Stomach smooth muscle (tissue), 2 donors: ENCODE data around the gene TCF12.

Source experiments
- H3K27ac ChIP-seq: one replicate; pipeline ENCODE4 v1.7.0; 2013; ENCODE audit warnings: mild to moderate bottlenecking, low read length, inconsistent platforms
- H3K27me3 ChIP-seq, 2 donors: one replicate each; pipeline ENCODE4 v1.7.0; 2013; ENCODE audit warnings: low read length in 2 of 2; ENCODE audit not compliant: insufficient read depth in 2 of 2, control insufficient read depth in 1 of 2
- H3K36me3 ChIP-seq, 2 donors: one replicate each; pipeline ENCODE4 v1.7.0; 2013; ENCODE audit warnings: low read length in 2 of 2; ENCODE audit not compliant: control insufficient read depth in 2 of 2, insufficient read depth in 2 of 2
- H3K4me1 ChIP-seq: one replicate; pipeline ENCODE4 v1.7.0; 2013; ENCODE audit warnings: low read length; ENCODE audit not compliant: control insufficient read depth, insufficient read depth
- H3K4me3 ChIP-seq, 2 donors: one replicate each; pipeline ENCODE4 v1.7.0; 2013; ENCODE audit warnings: low read length in 2 of 2
- H3K9ac ChIP-seq, 2 donors: one replicate each; pipeline ENCODE4 v1.7.0; 2013; ENCODE audit warnings: low read length in 2 of 2, mild to moderate bottlenecking in 1 of 2
- H3K9me3 ChIP-seq, 2 donors: one replicate each; pipeline ENCODE4 v1.7.0; 2013; ENCODE audit warnings: low read length in 2 of 2; ENCODE audit not compliant: control insufficient read depth in 2 of 2
- donor health status: healthy.
- donor health status: Pancreatic carcinoma.

Gene TCF12

DNA sequence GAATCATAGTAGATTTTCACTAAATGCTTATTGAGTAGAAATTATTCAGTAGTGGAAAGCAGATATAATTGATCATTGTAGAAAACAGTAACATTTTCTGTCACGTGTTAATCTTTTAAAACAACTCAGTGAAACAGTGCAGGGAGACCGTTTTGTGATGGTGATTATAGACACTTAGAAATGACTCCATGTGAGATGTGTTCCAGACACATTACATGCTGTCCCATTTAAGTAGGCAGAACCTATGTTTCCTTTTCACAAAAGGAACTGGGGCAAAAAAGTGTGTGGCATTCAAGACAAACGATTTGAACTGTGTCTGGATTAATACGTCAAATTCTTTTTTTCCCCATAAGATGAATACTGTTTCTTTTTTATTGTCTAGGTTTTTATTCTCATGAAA lies 126.5 kb downstream of the TCF12 start:
- Histone ChIP-seq H3K4me1 (no peaks in the 10 kb centered on the region), H3K9me3 (no peaks in the 10 kb centered on the region), H3K36me3 (no peaks in the 10 kb centered on the region), H3K27me3 (no peaks in the 10 kb centered on the region), H3K27ac (no peak overlapping the region), H3K4me3 (no peak overlapping the region), H3K9ac (no peak overlapping the region)

DNA sequence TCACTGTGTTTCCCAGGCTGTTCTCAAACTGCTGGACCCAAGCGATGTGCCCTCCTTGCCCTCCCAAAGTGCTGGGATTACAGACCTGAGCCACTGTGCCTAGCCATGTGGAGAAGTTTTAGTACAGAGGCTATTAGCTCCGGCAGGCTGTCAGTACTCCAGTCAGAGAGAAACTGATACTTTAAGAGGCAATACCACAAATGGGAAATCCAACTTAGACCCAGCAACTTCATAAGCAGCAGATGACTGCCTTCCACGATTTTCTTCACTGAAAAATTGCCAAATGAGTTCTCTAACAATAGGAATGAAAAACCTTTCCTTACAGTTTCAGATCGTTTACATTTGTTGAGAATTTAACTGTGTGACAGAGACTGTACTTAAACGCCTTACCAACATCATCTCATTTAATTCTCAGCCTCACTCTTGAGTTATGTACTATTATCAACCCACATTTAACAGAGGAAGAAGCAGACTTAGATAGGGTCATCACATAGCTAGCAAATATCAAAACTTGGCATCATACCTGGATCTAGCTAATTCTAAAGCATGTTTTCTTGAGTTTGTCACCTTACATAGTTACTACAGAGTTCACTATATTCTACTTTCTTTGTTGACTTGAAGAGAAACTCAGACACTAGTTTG lies 127.4 kb downstream of the TCF12 start:
- Histone ChIP-seq H3K9ac (no peak overlapping the region), H3K4me3 (no peak overlapping the region), H3K9me3 (no peaks in the 10 kb centered on the region), H3K27ac (no peak overlapping the region), H3K27me3 (no peaks in the 10 kb centered on the region), H3K4me1 (no peaks in the 10 kb centered on the region), H3K36me3 (no peaks in the 10 kb centered on the region)

DNA sequence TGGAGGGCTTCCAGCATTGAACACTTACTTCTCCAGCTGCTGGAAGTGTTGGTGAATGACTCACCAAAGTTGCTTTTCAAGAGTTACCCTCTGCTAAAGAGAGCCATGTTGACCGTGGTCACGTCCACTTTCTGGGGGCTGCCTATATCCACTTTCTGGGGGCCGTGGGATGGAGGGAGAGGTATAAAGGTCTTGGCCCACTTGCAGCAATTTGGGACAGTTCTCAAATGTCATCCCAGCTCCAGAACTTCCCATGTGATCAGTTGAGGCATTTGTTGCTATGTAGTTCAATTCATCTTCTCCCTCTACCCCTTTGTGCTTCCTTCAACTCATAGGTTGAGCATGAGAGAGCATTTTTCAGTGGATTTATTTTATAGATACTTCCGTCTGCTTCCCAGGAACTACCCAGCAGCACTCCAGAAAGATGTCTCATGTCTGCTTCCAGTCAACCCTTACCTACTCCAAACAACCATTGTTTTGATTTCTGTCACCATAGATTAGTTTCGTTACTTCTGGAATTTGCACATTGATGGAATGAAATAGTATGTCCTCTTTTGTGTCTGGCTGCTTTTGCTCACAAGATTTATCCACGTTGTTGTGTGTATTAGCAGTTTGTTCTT lies 130.6 kb downstream of the TCF12 start:
- Histone ChIP-seq H3K27ac (no peak overlapping the region), H3K27me3 (no peaks in the 10 kb centered on the region), H3K36me3 (no peaks in the 10 kb centered on the region), H3K4me3 (no peak overlapping the region), H3K9ac (no peak overlapping the region), H3K4me1 (no peaks in the 10 kb centered on the region), H3K9me3 (no peaks in the 10 kb centered on the region)

DNA sequence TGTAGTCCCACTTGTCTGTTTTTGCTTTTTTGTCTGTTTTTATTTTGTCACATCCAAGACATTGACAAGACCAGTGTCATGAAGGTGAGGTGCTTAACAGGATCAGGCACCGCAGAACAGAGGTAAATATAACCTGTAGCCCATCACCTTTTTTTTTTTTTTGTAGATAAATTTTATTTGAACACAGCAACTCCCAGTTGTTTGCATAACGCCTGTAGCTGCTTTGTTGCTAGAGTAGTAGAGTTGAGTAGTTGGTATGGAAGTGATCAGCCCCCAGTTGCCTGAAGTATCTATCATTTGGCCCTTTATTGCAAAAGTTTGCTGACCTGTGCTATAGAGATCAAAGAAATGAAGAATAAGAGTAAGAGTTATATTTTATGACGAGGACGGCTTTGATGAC lies 135.0 kb downstream of the TCF12 start:
- no peaks in the 10 kb centered on the region for H3K27me3 ChIP-seq
- no peaks in the 10 kb centered on the region for H3K4me1 ChIP-seq
- no peak overlapping the region for H3K9ac ChIP-seq
- no peaks in the 10 kb centered on the region for H3K9me3 ChIP-seq
- H3K27ac ChIP-seq, result no peak overlapping the region
- no peak overlapping the region for H3K4me3 ChIP-seq
- no peaks in the 10 kb centered on the region for H3K36me3 ChIP-seq

DNA sequence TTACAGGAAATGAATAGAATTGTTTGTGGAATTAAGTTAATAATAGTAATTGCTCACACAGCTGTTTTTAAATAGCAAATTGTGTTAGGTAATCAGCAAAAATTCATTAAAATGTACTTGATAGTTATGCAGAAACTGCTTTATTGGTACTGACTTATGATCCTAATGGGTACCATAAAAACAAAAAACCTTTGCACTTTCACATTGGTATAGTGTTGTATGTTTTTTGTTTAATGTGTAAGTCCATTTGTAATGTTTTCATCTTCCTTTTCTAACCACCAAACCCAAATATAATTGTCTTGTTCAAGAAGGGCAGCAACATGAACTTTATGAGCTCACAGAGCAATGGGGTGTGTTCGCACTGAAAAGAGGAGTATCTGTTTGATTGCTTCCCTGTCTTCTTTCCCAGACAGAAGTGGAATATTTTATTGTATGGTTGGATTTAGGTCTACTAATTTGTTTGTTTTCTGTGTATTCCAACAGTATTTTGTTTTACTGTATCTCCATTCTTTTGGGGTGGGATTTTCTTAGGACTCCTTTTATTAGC lies 135.8 kb downstream of the TCF12 start:
- Histone ChIP-seq H3K36me3 (no peaks in the 10 kb centered on the region), H3K9me3 (no peaks in the 10 kb centered on the region), H3K4me3 (no peak overlapping the region), H3K4me1 (no peaks in the 10 kb centered on the region), H3K27me3 (no peaks in the 10 kb centered on the region), H3K27ac (no peak overlapping the region), H3K9ac (no peak overlapping the region)

DNA sequence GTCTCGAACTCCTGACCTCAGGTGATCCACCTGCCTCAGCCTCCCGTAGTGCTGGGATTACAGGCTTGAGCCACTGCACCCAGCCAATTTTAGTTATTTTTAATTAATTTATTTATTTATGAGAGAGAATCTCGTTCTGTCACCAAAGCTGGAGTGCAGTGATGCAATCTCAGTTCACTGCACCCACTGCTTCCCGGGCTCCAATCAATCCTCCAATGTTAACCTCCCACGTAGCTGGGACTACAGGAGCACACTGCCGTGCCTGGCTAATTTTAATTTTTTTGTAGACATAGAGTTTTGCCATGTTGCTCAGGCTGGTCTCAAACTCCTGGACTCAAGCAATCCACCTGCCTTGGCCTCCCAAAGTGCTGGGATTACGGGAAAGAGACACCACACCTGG lies 137.9 kb downstream of the TCF12 start:
- H3K36me3 ChIP-seq, result no peaks in the 10 kb centered on the region
- no peak overlapping the region for H3K27ac ChIP-seq
- no peaks in the 10 kb centered on the region for H3K4me1 ChIP-seq
- H3K4me3 ChIP-seq, result no peak overlapping the region
- no peaks in the 10 kb centered on the region for H3K9me3 ChIP-seq
- H3K9ac ChIP-seq, result no peak overlapping the region
- no peaks in the 10 kb centered on the region for H3K27me3 ChIP-seq

DNA sequence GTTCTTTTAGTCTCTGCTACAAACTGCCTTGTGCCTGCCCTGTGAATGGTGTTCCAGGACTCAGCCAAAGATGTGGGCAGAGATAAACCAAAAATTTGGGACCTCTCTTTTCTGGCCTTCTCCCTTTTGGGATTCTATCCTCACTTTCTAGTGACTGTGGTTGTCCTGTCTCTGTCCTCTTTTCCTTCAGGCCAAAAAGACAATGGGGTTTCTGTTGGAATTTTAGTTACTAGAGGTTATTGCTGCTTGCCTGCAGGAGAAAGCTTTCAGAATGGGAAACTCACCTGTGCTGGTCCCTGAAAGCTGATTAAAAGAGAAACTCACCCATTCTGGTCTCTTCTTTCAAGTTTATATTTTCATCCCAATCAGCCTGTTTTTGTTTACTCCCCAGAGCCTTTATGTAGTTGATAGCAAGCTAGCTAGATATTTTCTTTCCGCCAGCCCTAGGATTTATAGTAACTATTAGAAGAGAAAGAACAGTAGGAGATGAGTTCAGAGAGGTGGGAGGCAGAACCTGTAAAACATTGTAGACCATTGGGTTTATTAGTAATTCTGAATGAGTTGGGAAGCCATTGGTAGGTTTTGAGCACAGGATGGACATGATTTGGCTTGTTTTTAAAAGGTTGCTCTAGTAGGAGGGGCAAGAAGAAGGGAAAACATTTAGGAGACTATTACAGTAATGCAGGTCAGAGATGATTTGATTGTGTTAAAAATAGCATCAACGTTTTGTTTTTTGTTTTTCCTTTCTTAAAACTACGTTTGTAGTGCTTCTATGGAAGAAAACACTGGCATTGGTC lies 138.9 kb downstream of the TCF12 start:
- Histone ChIP-seq H3K27ac (no peak overlapping the region), H3K4me3 (no peak overlapping the region), H3K9ac (no peak overlapping the region), H3K9me3 (no peaks in the 10 kb centered on the region), H3K36me3 (no peaks in the 10 kb centered on the region), H3K4me1 (no peaks in the 10 kb centered on the region), H3K27me3 (no peaks in the 10 kb centered on the region)

DNA sequence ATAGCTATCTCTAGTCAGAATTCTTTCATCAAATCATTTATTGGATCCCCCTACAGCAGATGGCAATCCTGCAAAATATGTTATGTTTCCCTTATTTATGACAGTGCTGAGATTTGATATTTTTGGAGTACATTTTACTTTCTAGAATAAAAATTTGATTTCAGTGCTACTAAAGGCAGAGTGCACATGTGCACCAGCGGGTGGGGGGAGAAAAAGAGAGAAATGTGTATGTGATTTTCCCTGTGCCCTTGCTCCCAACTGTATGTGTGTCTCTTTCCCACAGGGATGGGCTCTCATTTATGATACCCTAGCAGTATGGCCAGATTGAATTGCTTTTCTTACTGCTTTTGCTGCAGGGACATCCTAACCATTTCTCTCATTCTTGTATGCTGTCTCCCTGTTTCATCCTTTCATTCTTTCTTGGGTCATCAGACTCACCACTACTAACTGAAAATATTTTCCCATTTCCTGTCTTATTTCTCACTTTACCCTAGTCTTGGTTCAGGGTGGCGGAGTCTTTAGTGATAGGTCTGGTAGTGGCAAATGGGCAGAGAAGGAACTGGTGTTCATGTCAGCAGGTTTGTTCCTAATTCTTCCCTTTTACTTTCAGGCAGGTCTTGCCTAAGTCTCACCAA lies 140.7 kb downstream of the TCF12 start:
- H3K27ac ChIP-seq, result no peak overlapping the region
- H3K9ac ChIP-seq, result no peak overlapping the region
- H3K36me3 ChIP-seq, result no peaks in the 10 kb centered on the region
- H3K4me1 ChIP-seq, result no peaks in the 10 kb centered on the region
- no peaks in the 10 kb centered on the region for H3K27me3 ChIP-seq
- no peaks in the 10 kb centered on the region for H3K9me3 ChIP-seq
- no peak overlapping the region for H3K4me3 ChIP-seq

DNA sequence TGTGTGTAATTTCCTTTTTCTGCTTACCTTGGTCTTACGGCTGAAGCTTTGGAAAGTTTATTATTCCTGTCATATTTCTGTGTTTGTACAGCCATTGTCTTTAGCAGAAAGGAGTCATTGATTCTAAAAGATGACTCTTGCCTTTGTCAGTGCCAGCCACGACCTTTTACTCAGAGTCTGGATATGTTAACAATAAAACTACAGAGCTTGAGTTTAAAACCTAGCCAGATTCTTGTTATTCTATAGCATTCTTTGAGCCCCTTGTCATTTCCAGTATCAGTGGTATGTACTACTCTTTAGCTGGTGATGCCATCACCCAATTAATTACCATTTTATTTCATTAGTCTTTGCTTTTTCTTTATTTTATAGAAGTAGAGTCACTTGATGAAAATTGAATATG lies 142.4 kb downstream of the TCF12 start:
- no peaks in the 10 kb centered on the region for H3K4me1 ChIP-seq
- no peaks in the 10 kb centered on the region for H3K27me3 ChIP-seq
- H3K9ac ChIP-seq, result no peak overlapping the region
- H3K9me3 ChIP-seq, result no peaks in the 10 kb centered on the region
- H3K36me3 ChIP-seq, result no peaks in the 10 kb centered on the region
- no peak overlapping the region for H3K27ac ChIP-seq
- no peak overlapping the region for H3K4me3 ChIP-seq

DNA sequence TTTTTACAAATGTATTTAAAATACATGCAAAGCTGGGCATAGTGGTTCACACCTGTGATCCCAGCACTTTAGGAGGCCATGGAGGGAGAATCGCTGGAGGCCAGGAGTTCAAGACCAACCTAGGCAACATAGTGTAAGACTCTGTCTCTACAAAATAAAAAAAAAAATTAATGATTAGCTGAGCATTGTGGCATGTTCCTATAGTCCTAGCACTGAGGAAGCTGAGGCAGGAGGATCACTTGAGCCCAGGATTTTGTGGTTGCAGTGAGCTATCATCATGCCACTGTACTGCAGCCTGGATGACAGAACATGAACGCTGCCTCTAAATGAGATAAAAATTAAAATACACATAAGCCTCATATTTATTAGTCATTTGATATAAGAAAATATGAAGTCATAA lies 142.8 kb downstream of the TCF12 start:
- Histone ChIP-seq H3K36me3 (no peaks in the 10 kb centered on the region), H3K4me3 (no peak overlapping the region), H3K4me1 (no peaks in the 10 kb centered on the region), H3K9me3 (no peaks in the 10 kb centered on the region), H3K27me3 (no peaks in the 10 kb centered on the region), H3K9ac (no peak overlapping the region), H3K27ac (no peak overlapping the region)
